Hepatic stellate cell (primary cell): ENCODE results near the gene ZFYVE9.
"Not testable (repeated sequence)": the region's sequence is repeated elsewhere in the genome, so short reads cannot be mapped to it uniquely, and the experiment has no call there.

Experiments
- DNase-seq: peaks from one replicate; pipeline ENCODE4 v3.0.0; 2011; ENCODE audit warnings: low spot score

Gene ZFYVE9

DNA sequence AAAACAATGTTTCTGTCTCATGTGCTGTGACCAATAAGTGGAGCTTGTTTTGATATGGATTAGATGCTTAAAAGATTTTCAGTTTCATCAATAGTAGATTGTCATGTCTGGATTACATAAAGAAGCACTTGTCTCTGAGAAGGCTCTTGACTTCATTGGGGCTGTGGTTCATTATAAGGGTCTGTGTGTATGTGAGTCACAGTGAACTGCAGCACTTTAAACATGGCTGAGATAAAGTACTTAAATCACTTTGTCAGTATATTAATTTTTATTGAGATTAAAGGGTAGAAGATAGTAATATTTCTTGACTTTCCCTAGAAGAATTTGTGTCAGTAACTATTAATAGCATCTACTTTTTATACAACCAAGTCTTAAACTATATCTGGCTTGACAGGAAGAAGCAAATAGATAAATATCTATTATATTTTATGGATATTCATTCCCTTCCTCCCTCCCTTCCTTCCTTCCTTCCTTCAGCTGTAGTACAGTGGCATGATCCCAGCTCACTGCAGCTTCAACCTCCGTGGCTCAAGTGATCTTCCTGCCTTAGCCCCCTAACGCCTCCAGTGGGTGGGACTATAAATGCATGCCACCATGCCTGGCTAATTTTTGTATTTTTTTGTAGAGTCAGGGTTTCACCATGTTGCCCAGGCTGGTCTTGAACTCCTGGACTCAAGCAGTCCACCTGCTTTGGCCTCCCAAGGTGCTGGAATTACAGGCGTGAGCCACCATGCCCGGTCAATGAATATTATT is 48.8 kb downstream of the ZFYVE9 start:
- no peak for DNase-seq

GRCh38 chr1:52191395-52191965 is 49.6 kb downstream of the ZFYVE9 start:
- no peak for DNase-seq

- DNase-seq: no peak
Observed at GRCh38 chr1:52192024-52192423, 50.1 kb downstream of the ZFYVE9 start.

GRCh38 chr1:52192436-52192835 is 50.5 kb downstream of the ZFYVE9 start:
- no peak for DNase-seq

GRCh38 chr1:52193985-52194384 is 52.1 kb downstream of the ZFYVE9 start:
- no peak for DNase-seq

DNA sequence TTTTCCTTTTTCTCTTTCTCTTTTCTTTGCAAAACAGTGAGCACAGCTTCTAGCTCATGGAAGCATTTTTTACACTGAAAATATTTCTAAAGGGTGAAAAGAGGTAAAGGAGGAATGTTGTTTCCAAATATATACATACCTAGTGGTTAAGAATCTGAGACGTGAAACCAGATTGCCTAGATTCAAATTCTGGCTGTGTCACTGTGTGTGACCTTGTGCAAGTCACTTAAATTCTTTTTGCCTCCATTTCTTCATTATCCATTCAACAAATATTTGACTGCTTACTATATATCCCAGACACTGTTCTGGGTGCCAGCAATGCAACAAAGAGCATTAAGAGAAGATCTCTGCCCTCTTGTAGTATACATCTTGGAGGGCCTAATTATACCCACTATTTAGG is 53.3 kb downstream of the ZFYVE9 start:
- DNase-seq: no peak

DNA sequence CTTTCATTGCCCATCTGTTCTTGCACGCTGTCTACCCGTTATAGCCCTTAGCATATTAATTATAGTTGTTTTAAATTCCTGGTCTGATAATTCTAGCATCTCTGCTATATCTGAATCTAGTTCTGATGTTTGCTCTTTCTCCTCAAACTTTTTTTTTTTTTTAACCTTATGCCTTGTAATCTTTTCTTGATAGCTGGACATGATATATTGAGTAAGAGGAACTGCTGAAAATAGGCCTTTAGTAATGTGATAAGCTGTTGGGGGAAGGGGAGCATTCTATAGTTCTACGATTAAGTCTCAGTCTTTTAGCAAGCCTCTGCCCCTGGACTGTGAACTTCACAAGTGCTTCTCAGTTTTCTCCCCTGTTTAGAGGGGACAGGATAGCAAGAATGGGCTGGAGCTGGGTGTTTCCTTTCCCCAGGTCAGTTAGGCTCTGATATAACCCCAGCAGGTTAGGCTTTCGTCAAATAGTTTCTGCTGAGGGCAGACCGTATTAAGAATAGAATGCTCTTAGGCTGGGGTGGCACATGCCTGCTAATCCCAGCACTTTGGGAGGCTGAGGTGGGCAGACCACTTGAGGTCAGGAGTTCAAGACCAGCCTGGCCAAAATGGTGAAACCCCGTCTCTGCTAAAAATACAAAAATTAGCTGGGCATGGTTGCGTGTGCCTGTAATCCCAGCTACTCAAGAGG is 62.2 kb downstream of the ZFYVE9 start:
- no peak for DNase-seq

DNA sequence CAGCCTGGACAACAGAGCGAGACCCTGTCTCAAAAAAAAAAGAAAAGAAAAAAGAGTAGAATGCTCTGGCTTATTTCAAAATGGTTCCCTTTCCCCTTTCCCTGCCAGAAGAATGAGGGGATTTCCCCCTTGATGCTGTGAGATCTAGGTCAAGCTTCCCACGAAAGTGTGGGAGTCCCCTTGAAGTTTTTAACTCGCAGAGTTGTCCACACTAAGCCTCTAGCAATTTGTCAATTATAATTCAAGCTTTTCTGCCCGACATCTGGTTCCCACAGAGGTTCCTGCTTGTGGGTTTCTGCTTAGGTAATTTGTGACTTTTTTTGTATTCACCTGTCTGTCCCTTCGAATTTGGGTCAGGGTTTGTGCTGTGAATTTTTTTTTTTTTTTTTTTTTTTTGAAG is 62.8 kb downstream of the ZFYVE9 start:
- no peak for DNase-seq

DNA sequence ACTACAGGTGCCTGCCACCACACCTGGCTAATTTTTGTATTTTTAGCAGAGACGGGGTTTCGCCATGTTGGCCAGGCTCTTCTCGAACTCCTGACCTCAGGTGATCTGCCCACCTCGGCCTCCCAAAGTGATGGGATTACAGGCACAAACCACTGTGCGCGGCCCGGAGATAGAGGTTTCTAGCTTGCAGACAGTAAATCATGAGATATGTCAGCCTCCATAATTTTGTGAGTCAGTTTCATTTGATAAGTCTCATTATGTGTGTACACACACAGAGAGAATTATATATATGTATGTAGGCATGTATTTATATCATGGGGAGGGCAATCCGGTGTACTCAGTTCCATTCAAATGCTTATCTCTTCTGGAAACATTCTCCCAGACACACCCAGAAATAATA is 64.8 kb downstream of the ZFYVE9 start:
- not testable (repeated sequence) for DNase-seq

- no peak for DNase-seq
Observed at GRCh38 chr1:52209429-52209828, 67.5 kb downstream of the ZFYVE9 start.

- no peak for DNase-seq
Observed at GRCh38 chr1:52210044-52210443, 68.2 kb downstream of the ZFYVE9 start.

DNA sequence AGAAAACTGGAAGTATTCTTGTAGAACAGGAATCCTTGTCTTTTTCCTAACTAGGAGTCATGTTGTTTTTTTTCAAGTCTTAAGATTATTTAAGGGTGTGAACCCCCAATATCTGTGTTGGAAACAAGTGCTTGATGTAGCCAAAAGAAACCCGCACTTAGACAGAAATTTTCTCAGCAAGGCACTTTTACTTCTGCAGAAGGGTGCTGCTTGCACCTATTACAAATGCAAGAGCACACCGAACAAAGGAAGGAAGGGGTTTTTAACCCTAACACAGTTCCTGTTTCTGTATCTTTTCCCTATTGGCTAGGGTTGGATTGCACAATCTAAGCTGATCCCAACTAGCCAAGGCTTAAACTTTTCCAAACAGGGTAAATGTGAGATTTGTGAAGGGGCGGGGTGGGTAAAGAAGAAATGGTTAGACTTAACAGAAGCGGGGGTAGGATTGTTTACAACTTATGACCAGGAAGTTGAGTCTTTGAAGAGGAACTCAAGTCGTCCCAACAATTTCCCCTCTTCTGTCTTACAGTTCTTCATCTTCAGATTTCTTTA is 75.1 kb downstream of the ZFYVE9 start:
- no peak for DNase-seq

DNA sequence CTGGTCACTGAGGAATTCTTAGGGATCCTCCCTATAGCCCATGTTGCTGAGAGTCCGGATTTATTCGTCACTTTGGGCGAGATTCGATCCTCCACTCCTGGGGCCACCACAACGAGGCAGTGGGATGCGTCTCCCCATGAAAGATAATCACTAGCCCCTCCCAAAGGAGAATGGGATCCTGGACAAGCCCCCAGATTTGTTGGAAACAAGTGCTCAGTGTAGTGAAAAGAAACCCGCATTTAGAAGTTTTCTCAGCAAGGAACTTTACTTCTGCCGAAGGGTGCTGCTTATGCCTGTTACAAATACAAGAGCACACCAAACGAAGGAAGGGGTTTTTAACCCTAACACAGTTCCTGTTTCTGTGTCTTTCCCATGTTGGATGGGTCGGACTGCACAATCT is 83.3 kb downstream of the ZFYVE9 start:
- DNase-seq: no peak

DNA sequence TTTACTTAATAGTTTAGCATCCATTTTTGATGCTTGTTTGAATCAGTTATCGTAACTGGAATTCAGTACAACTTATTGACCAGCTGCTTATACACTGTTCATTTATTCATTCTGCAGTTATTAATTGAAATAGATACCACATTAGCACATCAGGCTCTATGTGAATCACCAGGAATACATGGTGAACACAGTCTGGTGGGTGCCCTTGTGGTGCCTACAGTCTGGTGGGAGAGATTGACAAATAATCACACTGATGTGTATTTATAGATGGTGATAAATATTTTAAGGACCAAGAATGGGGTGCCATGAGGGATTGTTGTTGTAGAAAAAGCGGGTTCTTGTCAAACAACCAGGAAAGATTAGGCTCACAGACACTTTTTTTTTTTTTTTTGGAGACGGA is 87.6 kb downstream of the ZFYVE9 start:
- no peak for DNase-seq

GRCh38 chr1:52233463-52233862 is 91.6 kb downstream of the ZFYVE9 start:
- DNase-seq: no peak

GRCh38 chr1:52234014-52234413 is 92.1 kb downstream of the ZFYVE9 start:
- DNase-seq: no peak

DNA sequence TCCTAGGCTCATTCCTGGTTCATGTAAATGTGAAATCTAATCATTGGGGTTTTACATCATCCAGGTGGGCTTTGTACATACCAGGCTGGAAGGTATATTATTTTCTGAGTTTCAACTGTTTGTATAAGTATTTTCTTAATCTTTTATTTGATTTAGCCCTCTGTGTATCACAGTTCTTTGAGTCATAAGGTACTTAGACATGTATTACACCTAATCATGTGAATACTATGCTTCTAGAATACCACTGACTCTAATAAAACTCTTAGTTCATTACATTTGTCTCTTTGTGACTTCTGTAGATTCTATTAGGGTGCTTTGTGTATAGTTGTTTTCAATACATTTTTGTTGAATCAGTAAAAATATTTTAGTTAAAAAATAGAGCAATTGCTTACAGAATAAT is 92.8 kb downstream of the ZFYVE9 start:
- DNase-seq: no peak

- no peak for DNase-seq
Observed at GRCh38 chr1:52235646-52236045, 93.8 kb downstream of the ZFYVE9 start.

- peak; percentile 14 for DNase-seq
Observed at GRCh38 chr1:52237430-52237829, 95.5 kb downstream of the ZFYVE9 start.

GRCh38 chr1:52238474-52238873 is 96.6 kb downstream of the ZFYVE9 start:
- DNase-seq: no peak

GRCh38 chr1:52238887-52239707 is 97.2 kb downstream of the ZFYVE9 start:
- DNase-seq: no peak

GRCh38 chr1:52239708-52240001 is 97.8 kb downstream of the ZFYVE9 start:
- no peak for DNase-seq
